ENCODE data around the gene NAP1L4. TPM values are rescaled to one million over a fixed set of nuclear protein-coding genes. Genes with fewer than 3 reads are reported as not detected.

Gene NAP1L4
- polyA plus RNA-seq, 1 of the 3 experiments (the other 2 are of a cell fraction) = 104 TPM

GRCh38 chr11:2960139-2960538 lies 32.0 kb downstream of the NAP1L4 start:
- TF ChIP-seq RCOR1 (IDR thresholded peaks at IDR 0.05; ENCODE audit: low read length) = no peak
- no peak for TF ChIP-seq ZBTB33 (IDR thresholded peaks at IDR 0.05; ENCODE audit: borderline replicate concordance, low read depth)
- TF ChIP-seq PBX3 (IDR thresholded peaks at IDR 0.05) = no peak
- TF ChIP-seq RXRA (IDR thresholded peaks at IDR 0.05; ENCODE audit: borderline replicate concordance, low read depth) = no peak
- no peak for TF ChIP-seq NRF1 (IDR thresholded peaks at IDR 0.05; ENCODE audit: low read depth, low read length)
- no peak for TF ChIP-seq NFIC (IDR thresholded peaks at IDR 0.05; ENCODE audit: borderline replicate concordance)
- TF ChIP-seq YY1 (IDR thresholded peaks at IDR 0.05; ENCODE audit: low read depth) = no peak
- TF ChIP-seq POLR2AphosphoS5 (IDR thresholded peaks at IDR 0.05; ENCODE audit: low read depth, low read length) = no peak
- TF ChIP-seq SMC3 (IDR thresholded peaks at IDR 0.05; ENCODE audit: low read depth, low read length) = no peak
- no peaks in the 10 kb centered on the region for H4K20me1 ChIP-seq (ENCODE audit: insufficient read depth)
- CTCF ChIA-PET = interaction anchor here (1.3 to 3.4 kb wide), 3 partner anchors 15 to 132 kb away, joined by 6 to 10 read pairs (median 9); no protein-coding TSS in a partner anchor
- H3K27ac ChIP-seq (ENCODE audit: low read depth in 2 of 2, low read length in 1 of 2) = no peak overlapping the region; a peak in 1 of 4 replicates
- no peak overlapping the region for H3K4me2 ChIP-seq
- H3K27me3 ChIP-seq (ENCODE audit: insufficient read depth) = no peaks in the 10 kb centered on the region
- POLR2A ChIA-PET = no interaction called here
- H3K4me1 ChIP-seq (ENCODE audit: control insufficient read depth in 1 of 2, insufficient read depth in 2 of 2, low read depth in 1 of 2, low read length in 1 of 2) = no peaks in the 10 kb centered on the region
- 97% methylated on average over 7 of the region's 7 CpGs for WGBS (ENCODE audit: low lambda C conversion rate)
- no peak overlapping the region for H3K4me3 ChIP-seq (ENCODE audit: low read depth in 2 of 2, low read length in 1 of 2)
- no peak overlapping the region for H3K9ac ChIP-seq
- H3K36me3 ChIP-seq (replicated peaks in 1 of 2; ENCODE audit: control insufficient read depth in 1 of 2, insufficient read depth in 2 of 2, low read length in 1 of 2) = peaks cover 80 to 82% of the 10 kb centered on the region in 2 experiments
- peaks cover 5% of the 10 kb centered on the region for H3F3A ChIP-seq (replicated peaks; ENCODE audit: insufficient read depth)
- H3K9me2 ChIP-seq = no peaks in the 10 kb centered on the region
- peaks cover 50% of the 10 kb centered on the region; the same call in 1 of the 2 replicates for H3K79me2 ChIP-seq (ENCODE audit: insufficient read depth)
- no peak overlapping the region for H2AFZ ChIP-seq (ENCODE audit: low read depth)
- no peaks in the 10 kb centered on the region for H3K9me3 ChIP-seq
- no peak for DNase-seq

- POLR2A ChIA-PET = no interaction called here
- H3K27me3 ChIP-seq (ENCODE audit: insufficient read depth) = no peaks in the 10 kb centered on the region
- TF ChIP-seq GATA2 (CRISPR knock-in tag; IDR thresholded peaks at IDR 0.05) = no peak
- TF ChIP-seq RFX5 (IDR thresholded peaks at IDR 0.05; ENCODE audit: low read length) = no peak
- TF ChIP-seq JUND (IDR thresholded peaks at IDR 0.05) = no peak
- no peak for TF ChIP-seq FOSL2 (IDR thresholded peaks at IDR 0.05; ENCODE audit: borderline replicate concordance, low read depth)
- no peak for TF ChIP-seq USF1 (IDR thresholded peaks at IDR 0.05; ENCODE audit: borderline replicate concordance, low read depth)
- no peak for TF ChIP-seq MAX (IDR thresholded peaks at IDR 0.05; ENCODE audit: low read depth)
- TF ChIP-seq GABPA (IDR thresholded peaks at IDR 0.05; ENCODE audit: low read depth) = no peak
- no peak for TF ChIP-seq MXI1 (IDR thresholded peaks at IDR 0.05; ENCODE audit: low read depth, low read length)
- TF ChIP-seq CTCF (IDR thresholded peaks at IDR 0.05) = no peak
- TF ChIP-seq RAD21 (IDR thresholded peaks at IDR 0.05; ENCODE audit: low read length) = no peak
- TF ChIP-seq RXRA (IDR thresholded peaks at IDR 0.05; ENCODE audit: borderline replicate concordance, low read depth) = no peak
- no peak for TF ChIP-seq EP300 (IDR thresholded peaks at IDR 0.05; ENCODE audit: borderline replicate concordance in 1 of 2, low read depth in 1 of 2, low read length in 1 of 2)
- no peak for TF ChIP-seq PBX3 (IDR thresholded peaks at IDR 0.05)
- TF ChIP-seq YY1 (IDR thresholded peaks at IDR 0.05; ENCODE audit: low read depth) = no peak
- TF ChIP-seq NFIC (IDR thresholded peaks at IDR 0.05; ENCODE audit: borderline replicate concordance) = no peak
- TF ChIP-seq EZH2phosphoT487 (IDR thresholded peaks at IDR 0.05; ENCODE audit: borderline replicate concordance, low read depth) = no peak
Measured at GRCh38 chr11:2958251-2958650, 33.9 kb downstream of the NAP1L4 start.

More at GRCh38 chr11:2958251-2958650, 33.9 kb downstream of the NAP1L4 start:
- Histone ChIP-seq H2AFZ (ENCODE audit: low read depth) (no peak overlapping the region), H4K20me1 (ENCODE audit: insufficient read depth) (no peaks in the 10 kb centered on the region), H3K9me2 (no peaks in the 10 kb centered on the region), H3K27ac (ENCODE audit: low read depth in 2 of 2, low read length in 1 of 2) (no peak overlapping the region), H3K4me1 (ENCODE audit: control insufficient read depth in 1 of 2, insufficient read depth in 2 of 2, low read depth in 1 of 2, low read length in 1 of 2) (peaks cover 0 to 3% of the 10 kb centered on the region in 2 experiments; a peak in 1 of 4 replicates), H3K79me2 (ENCODE audit: insufficient read depth) (peaks cover 45% of the 10 kb centered on the region; the same call in 1 of the 2 replicates), H3K4me3 (ENCODE audit: low read depth in 2 of 2, low read length in 1 of 2) (no peak overlapping the region), H3K9me3 (no peaks in the 10 kb centered on the region), H3F3A (replicated peaks; ENCODE audit: insufficient read depth) (peaks cover 5% of the 10 kb centered on the region), H3K4me2 (no peak overlapping the region), H3K9ac (no peak overlapping the region), H3K36me3 (replicated peaks in 1 of 2; ENCODE audit: control insufficient read depth in 1 of 2, insufficient read depth in 2 of 2, low read length in 1 of 2) (peaks cover 81 to 88% of the 10 kb centered on the region in 2 experiments)
- 93% methylated on average over 3 of the region's 3 CpGs for WGBS (ENCODE audit: low lambda C conversion rate)
- CTCF ChIA-PET = interaction anchor here (0.7 to 1.6 kb wide), 3 partner anchors 28 to 133 kb away, joined by 4 to 9 read pairs (median 7); no protein-coding TSS in a partner anchor
- no peak for DNase-seq

Measured in SK-N-SH (cell line).